ENCODE results near the gene CHD6.
A peak's percentile ranks its signal among the peaks of the same experiment; 100 is the strongest.

CHD6 gene

DNA sequence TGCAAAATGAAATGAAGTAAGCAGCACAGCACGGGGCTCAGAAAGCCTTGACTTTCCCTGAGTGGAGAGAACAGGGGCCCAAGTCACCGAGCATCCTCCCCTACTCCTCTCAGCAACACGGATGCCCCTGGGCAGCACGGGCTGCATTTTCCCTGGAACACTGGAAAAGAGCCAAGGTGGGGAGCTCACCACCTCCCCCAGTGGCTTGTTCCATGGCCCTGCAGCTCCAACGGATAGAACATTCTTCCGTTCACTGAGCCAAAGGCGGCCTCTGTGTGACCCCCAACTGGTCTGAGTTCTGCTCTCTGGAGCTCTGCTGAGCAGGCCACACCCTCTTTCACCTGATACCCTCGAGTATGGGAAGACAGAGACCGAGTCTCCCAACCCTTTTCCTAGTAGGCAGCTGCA lies 230.7 kb downstream of the CHD6 start:
- no peaks in the 10 kb centered on the region for H3K27me3 Mint-ChIP-seq (ENCODE audit: low read depth)
- TF ChIP-seq, protein P1, sequence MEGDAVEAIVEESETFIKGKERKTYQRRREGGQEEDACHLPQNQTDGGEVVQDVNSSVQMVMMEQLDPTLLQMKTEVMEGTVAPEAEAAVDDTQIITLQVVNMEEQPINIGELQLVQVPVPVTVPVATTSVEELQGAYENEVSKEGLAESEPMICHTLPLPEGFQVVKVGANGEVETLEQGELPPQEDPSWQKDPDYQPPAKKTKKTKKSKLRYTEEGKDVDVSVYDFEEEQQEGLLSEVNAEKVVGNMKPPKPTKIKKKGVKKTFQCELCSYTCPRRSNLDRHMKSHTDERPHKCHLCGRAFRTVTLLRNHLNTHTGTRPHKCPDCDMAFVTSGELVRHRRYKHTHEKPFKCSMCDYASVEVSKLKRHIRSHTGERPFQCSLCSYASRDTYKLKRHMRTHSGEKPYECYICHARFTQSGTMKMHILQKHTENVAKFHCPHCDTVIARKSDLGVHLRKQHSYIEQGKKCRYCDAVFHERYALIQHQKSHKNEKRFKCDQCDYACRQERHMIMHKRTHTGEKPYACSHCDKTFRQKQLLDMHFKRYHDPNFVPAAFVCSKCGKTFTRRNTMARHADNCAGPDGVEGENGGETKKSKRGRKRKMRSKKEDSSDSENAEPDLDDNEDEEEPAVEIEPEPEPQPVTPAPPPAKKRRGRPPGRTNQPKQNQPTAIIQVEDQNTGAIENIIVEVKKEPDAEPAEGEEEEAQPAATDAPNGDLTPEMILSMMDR (IDR thresholded peaks at IDR 0.05; ENCODE audit: unreplicated experiment in 3 of 3): no peak
- no peak overlapping the region for H3K4me3 Mint-ChIP-seq

DNA sequence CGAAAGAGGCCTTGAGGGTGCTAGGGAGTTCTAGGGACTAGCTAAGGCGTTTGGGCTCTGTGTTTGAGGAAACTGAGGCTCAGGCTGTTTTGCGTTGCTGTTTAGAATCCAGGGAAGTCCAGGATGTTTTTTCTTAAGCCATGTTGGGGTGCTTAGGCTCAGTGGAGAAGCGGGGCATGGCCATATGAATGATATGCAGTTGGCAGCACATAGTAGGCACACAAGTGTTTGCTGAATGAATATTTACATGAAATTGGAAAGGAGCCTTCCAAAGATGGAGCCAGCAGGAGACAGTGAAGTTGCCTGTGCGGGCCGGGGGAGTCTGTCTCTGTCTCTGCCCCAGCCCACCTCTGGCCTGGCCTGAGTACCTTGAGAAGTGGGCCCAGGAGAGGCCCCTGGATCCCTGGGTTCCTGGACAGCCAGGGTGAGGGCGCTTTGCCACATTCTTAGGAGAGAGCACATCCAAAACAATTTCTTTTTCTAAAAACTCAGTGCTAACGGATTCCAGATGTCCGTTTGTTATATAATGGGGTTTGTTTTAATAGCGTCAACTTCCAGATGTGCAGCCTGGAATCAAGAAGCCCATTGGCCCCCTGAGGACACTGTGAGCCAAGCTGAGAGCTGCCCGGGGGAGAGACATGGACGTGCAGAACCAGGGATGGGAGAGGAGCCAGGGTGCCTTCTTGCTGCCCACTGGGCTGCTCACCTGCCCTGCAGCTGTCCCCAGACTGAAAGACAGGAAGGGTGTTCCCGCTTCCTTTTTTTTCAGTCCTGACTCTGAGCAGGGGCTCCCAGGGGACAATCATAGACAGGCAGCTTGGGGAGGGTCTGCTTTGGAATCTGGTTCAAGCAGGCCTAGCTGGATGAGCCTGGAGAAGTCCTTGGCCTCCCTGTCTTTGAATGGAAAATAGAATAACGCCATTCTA lies 231.4 kb downstream of the CHD6 start:
- H3K36me3 Mint-ChIP-seq (ENCODE audit: low read depth): no peaks in the 10 kb centered on the region
- no peak overlapping the region for H3K4me3 Mint-ChIP-seq
- TF ChIP-seq, protein P1 (IDR thresholded peaks at IDR 0.05; ENCODE audit: unreplicated experiment in 3 of 3): no peak
- H3K27ac Mint-ChIP-seq: peak overlapping the region; percentile 76 to 90 (median 78)
- peaks cover 57% of the 10 kb centered on the region for H3K4me1 Mint-ChIP-seq
- H3K9me3 Mint-ChIP-seq: no peaks in the 10 kb centered on the region
- H3K27me3 Mint-ChIP-seq (ENCODE audit: low read depth): no peaks in the 10 kb centered on the region

More for the DNA sequence above, 230.7 kb downstream of the CHD6 start:
- Mint-ChIP-seq H3K27ac (peak overlapping the region; percentile 22 to 80 (median 78)), H3K36me3 (ENCODE audit: low read depth) (no peaks in the 10 kb centered on the region), H3K9me3 (no peaks in the 10 kb centered on the region), H3K4me1 (peaks cover 57% of the 10 kb centered on the region)

DNA sequence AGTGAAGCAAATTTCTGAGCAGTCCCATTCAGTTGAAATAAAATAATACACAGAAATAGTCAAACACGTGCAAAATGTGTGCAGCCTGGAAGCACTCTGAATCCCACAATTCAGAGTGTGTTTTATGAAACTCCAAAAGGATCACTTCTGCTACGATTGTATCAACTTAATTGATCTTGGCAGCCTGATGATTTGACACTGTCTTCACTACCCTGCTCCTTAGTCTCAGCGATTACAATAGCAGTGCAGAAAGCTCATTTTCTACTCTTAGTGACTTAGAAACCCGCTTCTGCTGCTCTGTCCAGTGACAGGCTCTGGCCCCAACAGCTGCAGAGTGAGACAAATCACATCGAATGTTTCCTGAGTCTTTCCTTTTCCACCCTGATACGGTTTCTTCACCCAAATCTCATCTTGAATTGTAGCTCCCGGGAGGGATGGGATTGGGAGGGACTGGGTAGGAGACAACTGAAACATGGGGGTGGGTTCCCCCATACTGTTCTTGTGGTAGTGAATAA lies 235.3 kb downstream of the CHD6 start:
- Mint-ChIP-seq H3K36me3 (ENCODE audit: low read depth) (no peaks in the 10 kb centered on the region), H3K4me1 (peaks cover 48% of the 10 kb centered on the region), H3K27me3 (ENCODE audit: low read depth) (peaks cover 16% of the 10 kb centered on the region), H3K27ac (peak overlapping the region; percentile 72 to 89 (median 78)), H3K9me3 (no peaks in the 10 kb centered on the region), H3K4me3 (no peak overlapping the region)
- TF ChIP-seq, protein P1 (IDR thresholded peaks at IDR 0.05; ENCODE audit: unreplicated experiment in 3 of 3): no peak

DNA sequence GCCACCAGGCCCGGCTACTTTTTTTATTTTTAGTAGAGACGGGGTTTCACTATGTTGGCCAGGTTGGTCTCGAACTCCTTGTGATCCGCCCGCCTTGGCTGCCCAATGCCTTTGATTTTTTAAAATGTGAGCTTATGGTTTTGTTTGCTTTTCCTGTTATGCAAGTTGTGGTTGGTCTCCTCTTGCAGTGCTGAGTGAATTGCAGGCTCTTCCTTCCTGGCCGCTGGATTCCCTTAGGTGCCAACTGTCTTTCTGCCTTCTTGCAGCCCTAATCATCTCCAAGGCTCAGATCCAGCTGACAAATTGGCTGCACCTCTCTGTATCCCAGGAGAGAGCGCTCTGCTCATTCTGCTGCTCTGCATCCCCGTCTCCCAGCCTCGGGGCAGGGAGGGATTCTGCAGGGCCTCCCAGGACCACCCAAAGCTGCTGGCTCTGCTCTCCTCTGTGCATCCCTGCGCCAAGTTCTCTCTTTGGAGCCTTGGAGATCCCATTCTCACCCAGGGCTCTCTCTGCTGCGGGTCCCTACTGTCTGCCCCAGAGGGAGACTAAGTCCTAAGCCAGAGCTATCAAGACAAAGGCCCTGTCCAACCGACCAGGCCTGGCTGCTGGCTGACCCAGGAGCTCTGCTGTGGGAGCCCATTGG lies 237.5 kb downstream of the CHD6 start:
- Mint-ChIP-seq H3K9me3 (no peaks in the 10 kb centered on the region), H3K27ac (peak overlapping the region in 2 of 3 experiments; percentile 33 to 86), H3K4me1 (peaks cover 31% of the 10 kb centered on the region), H3K4me3 (peak overlapping the region in 1 of 3 experiments; percentile 31), H3K36me3 (ENCODE audit: low read depth) (no peaks in the 10 kb centered on the region), H3K27me3 (ENCODE audit: low read depth) (peaks cover 21% of the 10 kb centered on the region)
- TF ChIP-seq, protein P1 (IDR thresholded peaks at IDR 0.05; ENCODE audit: unreplicated experiment in 3 of 3): no peak

DNA sequence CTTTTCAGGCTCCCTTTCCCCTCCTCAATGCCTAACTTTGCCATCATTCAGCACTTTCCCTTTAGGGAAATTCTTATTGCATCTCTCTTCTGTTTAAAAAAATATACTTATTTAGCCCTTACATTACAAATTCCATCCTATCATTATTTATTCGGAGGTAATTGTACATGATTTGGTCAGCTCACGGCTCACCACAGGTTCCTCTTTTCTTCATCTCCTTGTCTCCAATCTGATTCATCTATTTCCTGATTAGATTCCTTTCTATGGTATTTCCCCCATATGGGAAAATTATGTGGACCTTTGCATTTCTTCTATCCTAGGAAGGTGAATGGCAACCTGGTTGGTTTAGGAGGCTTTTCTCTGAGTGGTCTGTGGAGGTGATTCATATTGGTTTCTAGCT lies 238.6 kb downstream of the CHD6 start:
- peaks cover 28% of the 10 kb centered on the region for H3K4me1 Mint-ChIP-seq
- no peaks in the 10 kb centered on the region for H3K36me3 Mint-ChIP-seq (ENCODE audit: low read depth)
- H3K9me3 Mint-ChIP-seq: no peaks in the 10 kb centered on the region
- no peak overlapping the region for H3K4me3 Mint-ChIP-seq
- H3K27me3 Mint-ChIP-seq (ENCODE audit: low read depth): peaks cover 24% of the 10 kb centered on the region
- H3K27ac Mint-ChIP-seq: peak overlapping the region in 1 of 3 experiments; percentile 16
- TF ChIP-seq, protein P1 (IDR thresholded peaks at IDR 0.05; ENCODE audit: unreplicated experiment in 3 of 3): no peak

Measured in nephron (organoid).